Upper lobe of right lung (tissue), 1 donor: ENCODE measurements around the gene SND1. TPM values are rescaled to one million over a fixed set of nuclear protein-coding genes. Genes with fewer than 3 reads are reported as not detected.
"Not testable (repeated sequence)": the region's sequence is repeated elsewhere in the genome, so short reads cannot be mapped to it uniquely, and the experiment has no call there.

Experiments
- ATAC-seq: fragments of 200-7000 bp; cut with Tn5 transposase; one replicate; pipeline ENCODE4 v1.9.1; 2020; ENCODE audit warnings: mild to moderate bottlenecking, moderate library complexity
- DNase-seq: peaks from one replicate; pipeline ENCODE4 v3.0.0-alpha.2; 2020
- H3K27ac ChIP-seq: fragments of 200-600 bp; one replicate; pipeline ENCODE4 v1.8.0; 2022
- H3K27me3 ChIP-seq: fragments of 200-600 bp; one replicate; pipeline ENCODE4 v1.8.0; 2022; ENCODE audit warnings: mild to moderate bottlenecking
- H3K36me3 ChIP-seq: fragments of 200-600 bp; one replicate; pipeline ENCODE4 v1.8.0; 2022
- H3K4me1 ChIP-seq: fragments of 200-600 bp; one replicate; pipeline ENCODE4 v1.8.0; 2022
- H3K4me3 ChIP-seq: fragments of 200-600 bp; one replicate; pipeline ENCODE4 v1.8.0; 2022; ENCODE audit warnings: mild to moderate bottlenecking
- H3K9me3 ChIP-seq: fragments of 200-600 bp; one replicate; pipeline ENCODE4 v1.8.0; 2022
- CTCF ChIP-seq: fragments of 200-600 bp; IDR thresholded peaks from one replicate; pipeline ENCODE4 v1.8.0; 2022; ENCODE audit warnings: antibody characterized with exemption
- intact Hi-C: fragments of 100-400 bp; cut with DNase I; formaldehyde crosslinking; loops from one replicate; pipeline ENCODE4 v1.11.0; 2022
- total RNA-seq: library from RNA; stranded (reverse); fragmentation: NEBNext Ultra II Directional; extraction: Animal tissue kit (Norgen Biotek cat#: 25700); gene quantifications from one replicate; pipeline ENCODE4 v1.2.1, GENCODE V29; 2021
- donor health status: DM: no; HTN: yes; CAD: no; lungs with severe emphysema.

SND1 gene
- total RNA-seq, 1 donor from 2014 or later: 150 TPM

- no peaks in the 10 kb centered on the region for H3K27me3 ChIP-seq
- H3K9me3 ChIP-seq: no peaks in the 10 kb centered on the region
- H3K27ac ChIP-seq: no peak overlapping the region
- no peak overlapping the region for H3K4me3 ChIP-seq
- peaks cover 25% of the 10 kb centered on the region for H3K4me1 ChIP-seq
- intact Hi-C loops: no loop called here
- no peaks in the 10 kb centered on the region for H3K36me3 ChIP-seq
- ATAC-seq: no peak
- TF ChIP-seq CTCF: no peak
- no peak for DNase-seq
Measured at GRCh38 chr7:127901895-127902703, 250.1 kb downstream of the SND1 start.

DNA sequence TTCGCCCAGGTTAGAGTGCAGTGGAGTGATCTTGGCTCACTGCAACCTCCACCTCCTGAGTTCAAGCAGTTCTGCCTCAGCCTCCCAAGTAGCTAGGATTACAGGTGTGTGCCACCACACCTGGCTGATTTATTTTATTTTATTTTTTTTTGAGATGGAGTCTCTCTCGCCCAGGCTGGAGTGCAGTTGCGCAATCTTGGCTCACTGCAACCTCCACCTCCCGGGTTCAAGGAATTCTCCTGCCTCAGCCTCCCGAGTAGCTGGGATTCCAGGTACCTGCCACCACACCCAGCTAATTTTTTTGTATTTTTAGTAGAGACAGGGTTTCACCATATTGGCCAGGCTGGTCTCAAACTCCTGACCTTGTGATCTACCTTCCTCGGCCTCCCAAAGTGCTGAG lies 250.8 kb downstream of the SND1 start:
- H3K36me3 ChIP-seq, H3K4me3 ChIP-seq, H3K9me3 ChIP-seq, H3K27me3 ChIP-seq, H3K27ac ChIP-seq, intact Hi-C loops, DNase-seq, ATAC-seq: not testable (repeated sequence)
- peaks cover 25% of the 10 kb centered on the region for H3K4me1 ChIP-seq

DNA sequence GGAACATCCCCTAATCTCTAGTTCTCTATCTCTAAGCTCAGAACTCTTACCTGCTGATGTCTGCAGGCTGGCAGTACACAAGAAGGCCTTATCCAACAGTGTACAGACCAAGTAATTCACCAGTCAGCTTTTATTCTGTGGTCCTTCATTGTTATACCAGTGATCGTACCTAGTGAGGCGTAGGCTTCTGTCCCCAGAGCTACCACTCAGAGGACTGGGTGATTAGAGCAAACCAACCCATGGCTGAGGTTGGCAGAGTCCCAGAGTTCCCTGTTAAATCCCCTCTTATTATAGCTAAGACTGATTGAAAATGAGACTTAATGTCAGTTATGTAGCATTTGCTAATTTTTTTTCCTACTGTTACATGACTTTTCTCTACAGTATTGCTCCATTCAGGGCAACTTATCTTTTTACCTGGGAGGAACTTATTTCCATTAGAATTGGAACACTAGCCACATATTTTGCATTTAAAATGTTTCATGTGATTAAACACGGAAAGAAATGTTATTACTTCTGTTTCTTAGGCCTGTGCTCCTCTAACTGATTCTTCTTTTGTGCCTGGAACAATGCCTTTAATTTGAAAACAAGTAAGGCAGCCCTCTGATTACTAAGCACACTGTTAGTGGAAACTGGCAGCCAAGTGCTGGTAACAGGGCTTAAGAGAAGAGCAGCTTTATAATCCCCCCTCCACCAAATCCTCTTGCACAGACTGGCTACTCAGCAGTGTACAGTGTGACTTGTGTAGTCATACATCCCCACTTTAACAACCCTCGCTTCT lies 252.1 kb downstream of the SND1 start:
- intact Hi-C loops: no loop called here
- ATAC-seq (no peak), DNase-seq (no peak)
- H3K27ac ChIP-seq: no peak overlapping the region
- no peaks in the 10 kb centered on the region for H3K27me3 ChIP-seq
- no peak overlapping the region for H3K4me3 ChIP-seq
- H3K36me3 ChIP-seq: no peaks in the 10 kb centered on the region
- peaks cover 25% of the 10 kb centered on the region for H3K4me1 ChIP-seq
- H3K9me3 ChIP-seq: no peaks in the 10 kb centered on the region
- TF ChIP-seq CTCF: no peak

DNA sequence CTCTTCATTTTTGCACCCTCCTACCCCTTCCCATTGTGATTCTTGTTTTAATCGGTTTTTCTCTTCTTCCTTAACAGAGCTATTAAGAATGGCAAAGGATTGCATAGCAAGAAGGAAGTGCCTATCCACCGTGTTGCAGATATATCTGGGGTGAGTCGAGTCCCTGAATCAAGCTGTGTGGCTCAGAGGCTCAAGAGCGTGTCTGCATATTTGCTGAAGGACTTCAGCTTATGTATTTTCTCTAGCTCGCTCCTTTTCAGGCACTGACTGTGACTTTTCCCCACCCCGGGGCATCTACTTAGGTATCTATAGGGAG lies 252.6 kb downstream of the SND1 start:
- no peaks in the 10 kb centered on the region for H3K9me3 ChIP-seq
- no peak for TF ChIP-seq CTCF
- H3K27ac ChIP-seq: no peak overlapping the region
- H3K4me3 ChIP-seq: no peak overlapping the region
- intact Hi-C loops: no loop called here
- no peaks in the 10 kb centered on the region for H3K27me3 ChIP-seq
- no peaks in the 10 kb centered on the region for H3K36me3 ChIP-seq
- DNase-seq (no peak), ATAC-seq (peak; percentile 70)
- H3K4me1 ChIP-seq: peaks cover 25% of the 10 kb centered on the region

- Histone ChIP-seq H3K9me3 (no peaks in the 10 kb centered on the region), H3K36me3 (no peaks in the 10 kb centered on the region), H3K27me3 (no peaks in the 10 kb centered on the region), H3K4me1 (peaks cover 25% of the 10 kb centered on the region), H3K4me3 (no peak overlapping the region), H3K27ac (no peak overlapping the region)
- ATAC-seq (no peak), DNase-seq (no peak)
- TF ChIP-seq CTCF: no peak
- intact Hi-C loops: no loop called here
Measured at GRCh38 chr7:127905021-127905420, 253.0 kb downstream of the SND1 start.
